MV-4-11 (cell line): Measurements from ENCODE around the gene NDUFA11.
"Not testable (repeated sequence)": the region's sequence is repeated elsewhere in the genome, so short reads cannot be mapped to it uniquely, and the experiment has no call there.

ENCODE experiments used
- DNase-seq: peaks from one replicate; lab custom pipeline; 2025; lab: John Stamatoyannopoulos, UW

The NDUFA11 gene

DNA sequence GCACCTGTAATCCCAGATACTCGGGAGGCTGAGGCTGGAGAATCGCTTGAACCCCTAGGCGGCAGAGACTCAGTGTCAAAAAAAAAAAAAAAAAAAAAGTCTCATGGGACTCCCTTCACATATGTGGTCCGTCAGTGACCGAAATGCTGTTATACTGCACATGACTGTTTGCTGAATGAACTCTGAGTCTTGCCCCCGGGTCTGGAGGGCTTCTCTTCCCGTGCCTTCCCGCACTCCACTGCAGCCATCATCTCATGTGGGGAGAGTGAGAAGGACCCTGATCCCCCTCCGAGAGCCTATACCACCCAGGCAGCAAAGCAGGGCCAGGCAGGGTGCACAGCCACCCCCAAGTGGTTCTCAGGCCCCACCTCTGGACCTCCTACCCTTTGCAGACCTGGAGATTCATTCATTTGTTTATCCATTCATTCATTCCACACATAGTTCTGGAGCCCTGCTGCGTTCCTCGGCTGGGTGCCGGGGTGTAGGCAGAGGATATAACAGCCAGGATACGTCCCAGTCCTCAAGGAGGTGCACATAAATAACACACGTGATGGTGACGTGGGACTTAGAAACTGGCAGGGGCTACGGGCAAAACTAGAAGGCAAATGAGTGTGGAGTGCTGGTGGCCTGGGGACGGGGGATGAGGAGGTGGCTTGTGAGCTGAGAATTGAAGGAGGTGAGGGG lies 14.2 kb downstream of the NDUFA11 start:
- DNase-seq, result no peak

DNA sequence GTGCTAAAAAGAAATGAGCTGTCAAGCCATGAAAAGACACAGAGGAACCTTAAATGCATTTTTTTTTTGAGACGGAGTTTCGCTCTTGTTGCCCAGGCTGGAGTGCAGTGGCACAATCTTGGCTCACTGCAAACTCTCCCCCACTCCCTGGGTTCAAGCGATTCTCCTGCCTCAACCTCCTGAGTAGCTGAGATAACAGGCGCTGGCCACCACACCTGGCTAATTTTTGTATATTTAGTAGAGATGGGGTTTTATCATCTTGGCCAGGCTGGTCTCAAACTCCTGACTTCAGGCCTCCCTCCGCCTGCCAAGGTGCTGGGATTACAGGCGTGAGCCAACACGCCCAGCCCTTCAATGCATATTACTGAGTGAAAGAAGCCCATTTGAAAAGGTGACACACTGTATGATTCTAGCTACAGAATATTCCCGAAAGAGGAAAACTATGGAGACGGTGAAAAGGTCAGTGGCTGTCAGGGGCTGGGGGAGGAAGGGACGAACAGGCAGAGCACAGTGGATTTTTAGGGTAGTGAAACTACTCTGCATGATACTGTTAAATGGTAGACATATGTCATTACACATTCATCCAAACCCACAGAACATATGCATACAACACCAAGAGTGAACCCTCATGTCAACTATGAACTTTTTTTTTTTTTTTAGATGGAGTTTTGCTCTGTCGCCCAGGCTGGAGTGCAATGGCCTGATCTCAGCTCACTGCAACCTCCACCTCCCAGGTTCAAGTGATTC lies 19.4 kb downstream of the NDUFA11 start:
- peak; percentile 92 for DNase-seq

DNA sequence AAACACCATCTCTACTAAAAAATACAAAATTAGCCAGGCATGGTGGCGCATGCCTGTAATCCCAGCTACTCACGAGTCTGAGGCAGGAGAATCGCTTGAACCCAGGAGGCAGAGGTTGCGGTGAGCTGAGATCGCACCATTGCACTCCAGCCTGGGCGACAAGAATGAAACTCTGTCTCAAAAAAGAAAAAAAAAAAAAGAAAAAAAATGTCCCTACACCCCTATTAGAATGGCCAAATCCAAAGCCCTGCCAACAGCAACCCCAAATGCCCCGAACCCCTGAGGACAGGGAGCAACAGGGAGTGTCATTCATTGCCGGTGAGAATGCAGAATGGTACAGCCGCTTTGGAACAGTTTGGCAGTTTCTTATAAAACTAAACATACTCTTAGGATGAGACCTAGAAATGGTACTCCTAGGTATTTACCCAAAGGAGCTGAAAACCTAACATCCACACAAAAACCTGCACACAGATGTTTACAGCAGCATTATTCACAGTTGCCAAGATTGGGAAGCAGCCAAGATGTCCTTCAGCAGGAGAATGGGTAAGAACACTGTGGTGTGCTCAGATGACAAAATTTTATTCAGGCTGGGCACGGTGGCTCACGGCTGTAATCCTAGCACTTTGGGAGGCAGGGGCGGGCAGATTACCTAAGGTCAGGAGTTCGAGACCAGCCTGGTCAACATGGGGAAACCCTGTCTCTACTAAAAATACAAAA lies 20.3 kb downstream of the NDUFA11 start:
- DNase-seq, result not testable (repeated sequence)

DNA sequence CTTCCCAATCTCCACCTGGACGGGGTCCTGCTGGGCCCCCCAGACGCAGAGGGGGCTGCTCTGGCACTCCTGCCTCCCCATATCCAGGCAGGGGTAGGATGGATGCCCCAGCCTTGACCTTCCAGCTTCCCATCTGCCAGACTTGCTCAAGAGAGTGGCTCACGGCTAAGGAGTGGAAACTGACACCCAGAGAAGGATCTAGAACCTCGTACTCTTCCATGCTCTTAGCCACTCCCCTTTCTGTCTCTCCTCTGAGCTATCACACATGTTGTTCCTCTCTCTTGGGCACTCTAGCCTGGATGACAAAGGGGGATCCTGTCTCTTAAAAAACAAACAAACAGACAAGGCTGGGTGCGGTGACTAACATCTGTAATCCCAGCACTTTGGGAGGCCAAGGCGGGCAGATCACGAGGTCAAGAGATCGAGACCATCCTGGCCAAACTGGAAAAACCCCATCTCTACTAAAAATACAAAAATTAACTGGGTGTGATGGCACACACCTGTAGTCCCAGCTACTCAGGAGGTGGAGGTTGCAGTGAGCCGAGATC lies 21.1 kb downstream of the NDUFA11 start:
- no peak for DNase-seq

DNA sequence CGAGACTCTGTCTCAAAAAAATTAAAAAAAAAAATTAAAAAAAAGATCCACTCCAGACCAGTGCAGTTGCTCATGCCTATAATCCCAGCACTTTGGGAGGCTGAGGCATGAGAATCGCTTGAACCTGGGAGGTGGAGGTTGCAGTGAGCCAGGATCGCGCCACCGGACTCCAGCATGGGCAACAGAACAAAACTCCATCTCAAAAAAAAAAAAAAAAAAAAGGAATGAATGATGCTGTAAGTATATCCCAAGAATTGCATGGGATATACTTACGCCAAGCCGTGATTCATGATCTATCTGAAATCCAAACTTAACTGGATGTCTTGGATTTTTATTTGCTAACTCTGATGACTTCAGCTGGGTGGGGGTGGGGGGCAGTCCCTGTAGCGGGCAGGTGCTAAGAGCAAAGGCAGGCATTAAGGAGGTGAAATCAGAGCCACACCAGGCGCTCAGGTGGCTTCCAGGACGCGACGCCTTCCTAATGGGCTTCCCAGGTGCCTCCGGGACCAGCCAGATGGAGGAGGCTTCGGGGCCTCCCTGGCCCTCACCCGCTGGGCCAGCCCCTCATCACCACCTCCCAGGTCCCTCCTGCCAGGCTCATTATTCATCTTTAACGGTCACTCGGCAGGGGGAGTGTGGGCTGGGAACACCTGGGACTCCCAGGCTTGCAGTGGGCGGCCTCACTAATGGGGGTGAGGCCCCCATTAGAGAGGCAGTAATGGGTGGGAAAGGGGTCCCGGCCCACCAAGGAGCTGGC lies 21.9 kb downstream of the NDUFA11 start:
- no peak for DNase-seq

DNA sequence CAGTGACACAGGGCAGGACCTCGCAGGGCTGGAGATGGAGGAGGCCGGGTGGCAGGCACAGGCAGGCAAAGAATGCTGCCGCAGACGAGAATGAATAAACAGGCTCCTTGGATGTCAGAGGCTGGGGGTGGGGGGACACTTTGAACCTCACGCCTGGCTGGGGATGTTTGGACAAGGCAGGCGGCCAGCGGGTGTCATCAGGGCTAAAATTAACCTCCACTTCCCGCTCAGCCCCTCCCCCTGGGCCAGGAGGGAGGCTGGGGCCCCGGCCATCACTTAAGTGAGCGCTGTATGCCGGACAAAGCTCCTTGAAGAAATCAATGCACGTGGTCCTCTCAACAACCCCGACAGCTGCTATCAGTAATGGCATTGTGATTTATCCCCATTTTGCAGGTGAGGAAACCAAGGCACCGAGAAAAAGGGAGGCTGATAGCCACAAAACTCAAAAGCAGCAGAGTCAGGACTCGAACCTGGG lies 22.9 kb downstream of the NDUFA11 start:
- DNase-seq, result no peak

DNA sequence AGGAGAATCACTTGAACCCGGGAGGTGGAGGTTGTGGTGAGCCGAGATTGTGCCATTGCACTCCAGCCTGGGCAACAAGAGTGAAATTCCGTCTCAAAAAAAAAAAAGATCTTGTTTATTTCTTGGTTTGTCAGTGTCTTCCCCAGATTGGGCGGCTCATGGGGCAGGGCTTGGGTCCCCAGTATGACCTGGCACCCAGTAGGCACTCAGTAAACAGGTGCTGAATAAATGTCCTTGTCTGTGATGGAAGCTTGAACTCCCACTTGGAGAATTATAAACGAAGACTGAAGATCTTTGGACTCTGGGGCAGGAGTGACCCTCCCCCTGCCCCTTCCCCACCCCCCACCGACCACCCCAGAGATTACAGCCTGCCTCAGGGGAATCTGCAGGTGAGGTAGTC lies 23.4 kb downstream of the NDUFA11 start:
- DNase-seq, result no peak

DNA sequence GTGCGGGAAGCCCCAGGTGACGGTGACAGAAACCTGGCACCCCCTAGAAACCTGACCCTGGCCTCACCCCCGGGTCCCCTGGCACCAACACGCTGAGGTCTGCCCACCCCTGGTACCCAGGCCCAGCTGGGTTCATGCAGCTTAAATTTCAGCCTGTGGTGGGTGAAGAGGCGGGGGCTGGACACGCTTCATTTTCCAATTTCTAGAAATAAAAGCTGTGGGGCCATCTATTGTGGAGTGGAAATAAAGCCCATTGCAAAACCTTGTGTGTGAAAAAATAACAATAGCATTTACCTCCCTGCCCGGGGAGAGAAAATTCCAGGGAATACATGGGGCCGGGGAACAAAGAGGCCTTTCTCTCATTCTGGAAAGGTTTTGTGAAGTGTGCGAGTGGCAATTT lies 25.7 kb downstream of the NDUFA11 start:
- DNase-seq, result no peak

DNA sequence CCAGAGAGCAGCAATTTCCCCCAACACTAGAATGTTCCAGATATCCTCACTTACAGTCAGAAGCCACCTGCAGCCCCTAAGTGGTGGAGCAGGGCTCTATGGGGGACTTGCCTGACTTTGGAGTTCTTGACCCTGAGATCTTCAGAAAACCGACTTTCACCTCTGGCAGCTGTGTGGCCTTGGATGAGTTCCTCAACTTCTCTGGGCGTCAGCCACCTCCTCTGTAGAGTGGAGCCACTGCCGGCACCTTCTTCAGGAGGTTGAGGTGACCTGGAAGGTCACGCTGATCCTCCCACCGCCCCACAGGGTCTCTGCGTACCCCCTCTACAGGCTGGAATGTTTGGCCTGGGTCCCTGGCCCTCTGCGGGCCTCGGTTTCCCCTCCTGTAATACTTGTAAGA lies 26.2 kb downstream of the NDUFA11 start:
- no peak for DNase-seq

DNA sequence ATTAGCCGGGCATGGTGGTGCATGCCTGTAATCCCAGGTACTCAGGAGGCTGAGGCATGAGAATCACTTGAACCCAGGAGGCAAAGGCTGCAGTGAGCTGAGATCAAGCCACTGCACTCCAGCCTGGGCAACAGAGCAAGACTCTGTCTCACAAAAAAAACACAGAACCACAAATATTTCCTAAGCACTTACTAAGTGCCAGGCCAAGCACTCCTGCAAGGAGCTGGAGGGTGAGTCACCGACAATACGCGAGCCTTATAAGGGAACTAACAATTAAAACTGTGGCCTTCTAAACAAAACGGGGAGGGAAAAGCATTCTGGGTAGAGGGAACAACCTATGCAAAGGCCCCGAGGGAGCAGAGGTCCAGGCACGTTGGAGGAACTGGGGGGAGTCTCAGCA lies 29.1 kb downstream of the NDUFA11 start:
- DNase-seq, result peak; percentile 84

DNA sequence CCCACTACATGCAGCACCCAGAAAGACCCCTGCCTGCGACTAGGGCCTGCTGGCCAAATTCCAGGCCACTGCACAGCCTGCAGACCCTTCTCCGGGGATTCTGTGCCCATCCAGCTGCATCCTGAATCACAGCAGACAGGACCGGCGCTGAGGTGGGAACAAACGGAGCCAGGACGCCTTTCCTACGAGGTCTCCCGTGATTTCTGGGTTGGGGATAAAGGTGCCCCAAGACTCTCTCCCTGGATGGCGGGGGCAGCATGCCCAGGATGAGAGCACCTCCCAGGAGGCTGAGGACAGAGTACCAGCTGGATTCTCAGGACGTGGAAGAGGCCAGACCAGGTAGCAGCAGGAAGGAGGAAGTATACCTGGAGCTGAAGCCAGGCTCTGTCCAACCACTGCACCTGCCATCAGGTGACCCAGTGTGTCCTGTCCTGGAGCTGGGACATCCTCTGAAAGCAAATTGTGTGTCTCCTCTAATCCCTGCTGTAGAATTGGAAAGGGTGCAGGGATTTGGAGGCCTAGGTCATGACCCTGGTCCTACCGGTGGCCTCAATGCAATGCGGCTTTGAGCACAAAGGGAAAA lies 29.9 kb downstream of the NDUFA11 start:
- DNase-seq, result no peak

DNA sequence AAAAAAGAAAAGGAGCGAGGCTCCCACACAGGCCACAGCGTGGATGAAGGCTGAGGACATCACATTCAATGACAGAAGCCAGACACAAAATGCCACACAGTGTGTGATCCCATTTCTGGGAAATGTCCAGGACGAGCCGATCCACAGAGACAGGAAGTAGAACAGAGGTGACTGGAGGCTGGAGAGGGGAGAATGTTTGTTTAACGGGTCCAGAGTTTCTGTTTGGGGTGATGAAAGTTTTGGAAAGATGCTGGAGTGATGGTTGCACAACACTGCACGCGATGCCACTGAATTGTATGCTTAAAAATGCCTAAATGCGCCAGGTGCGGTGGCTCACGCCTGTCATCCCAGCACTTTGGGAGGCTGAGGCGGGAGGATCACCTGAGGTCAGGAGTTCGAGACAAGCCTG lies 32.6 kb downstream of the NDUFA11 start:
- DNase-seq, result no peak

DNA sequence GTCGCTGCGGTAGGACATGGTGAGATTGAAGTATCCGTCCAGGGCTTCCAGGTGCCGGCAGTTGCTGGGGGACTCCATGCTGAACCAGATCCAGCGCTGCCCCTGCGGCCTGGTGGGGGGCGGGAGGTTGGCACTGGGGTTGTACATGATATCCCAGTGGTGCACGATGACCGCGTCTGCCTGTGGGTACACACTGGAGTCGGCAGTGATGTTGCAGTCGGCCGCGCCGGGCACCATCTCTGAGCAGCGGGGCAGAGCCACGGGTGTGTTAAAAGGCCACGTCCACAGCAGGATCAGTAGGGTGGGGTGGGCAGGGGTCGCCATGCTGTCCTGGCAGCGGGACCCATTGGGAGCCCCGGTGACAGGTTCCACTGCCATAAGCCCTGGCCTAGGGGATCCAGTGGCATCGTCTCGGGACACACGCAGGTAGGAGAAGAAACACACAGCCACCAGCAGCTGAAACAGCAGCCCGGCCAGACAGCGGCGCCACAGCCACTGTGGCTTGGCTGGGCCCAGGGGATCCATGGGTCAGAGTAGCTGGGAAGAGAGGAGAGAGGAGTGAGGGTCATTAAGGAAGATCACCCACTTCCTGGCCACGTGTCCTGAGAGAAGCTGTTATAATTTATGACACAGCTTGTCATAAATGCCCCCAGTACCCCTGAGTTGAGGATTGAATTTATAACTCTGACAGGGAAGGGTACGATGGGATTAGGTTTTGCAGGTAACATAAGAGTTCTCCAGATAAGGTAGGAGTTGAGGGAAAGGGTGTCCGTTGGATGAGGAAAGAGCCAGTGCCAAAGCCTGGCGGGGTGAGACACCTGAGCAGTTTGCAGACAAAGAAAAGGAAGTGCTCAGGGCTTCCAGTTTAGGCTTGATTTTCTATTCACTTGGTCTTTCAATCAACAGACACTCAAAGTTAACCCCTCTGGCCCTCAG lies 36.1 kb downstream of the NDUFA11 start:
- DNase-seq, result no peak

DNA sequence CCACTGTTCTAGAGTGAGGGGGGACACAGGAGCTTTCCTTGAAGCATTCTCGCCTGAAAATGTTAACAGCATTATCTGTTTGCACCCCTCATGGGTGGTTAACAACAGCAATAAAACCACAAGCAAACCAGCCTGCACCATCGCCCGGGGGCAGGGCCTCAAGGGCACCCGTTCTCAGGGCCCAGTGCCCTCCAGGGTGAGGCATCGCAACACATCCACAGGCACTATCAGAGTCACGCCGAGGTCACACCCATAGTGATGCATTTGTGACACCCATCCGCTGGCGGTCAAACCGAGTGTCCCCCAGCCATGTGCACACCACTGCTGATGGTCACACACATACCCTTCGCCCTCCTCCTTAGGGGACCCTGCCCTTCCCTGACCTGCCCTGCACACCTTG lies 37.8 kb downstream of the NDUFA11 start:
- no peak for DNase-seq

DNA sequence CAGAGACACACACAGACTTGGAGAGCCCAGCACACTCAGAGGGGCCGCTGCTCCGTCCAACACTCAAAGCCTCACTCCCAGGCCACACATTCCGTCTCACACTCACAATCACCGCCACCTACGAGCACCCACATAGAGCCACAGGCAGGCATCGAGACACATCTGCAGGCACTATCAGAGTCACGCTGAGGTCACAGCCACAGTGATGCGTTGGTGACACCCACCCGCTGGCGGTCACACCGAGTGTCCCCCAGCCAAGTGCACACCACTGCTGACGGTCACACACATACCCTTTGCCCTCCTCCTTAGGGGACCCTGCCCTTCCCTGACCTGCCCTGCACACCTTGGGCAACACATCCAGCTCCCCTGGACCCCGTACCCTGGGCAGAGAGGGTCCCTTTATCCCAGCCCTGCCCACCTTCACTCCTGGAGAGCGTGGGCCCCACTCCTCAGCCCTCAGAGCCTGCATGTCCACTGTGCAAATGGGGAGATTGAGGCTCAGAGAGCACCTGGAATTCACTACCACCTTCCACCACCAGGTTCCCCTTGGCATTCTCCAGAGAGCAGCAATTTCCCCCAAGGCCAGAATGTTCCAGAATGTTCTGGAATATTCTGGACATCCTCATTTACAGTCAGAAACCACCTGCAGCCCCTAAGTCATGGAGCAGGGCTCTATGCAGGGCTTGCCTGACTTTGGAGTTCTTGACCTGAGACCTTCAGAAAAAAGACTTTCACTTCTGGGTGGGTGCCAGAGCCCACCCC lies 38.7 kb downstream of the NDUFA11 start:
- DNase-seq, result no peak

DNA sequence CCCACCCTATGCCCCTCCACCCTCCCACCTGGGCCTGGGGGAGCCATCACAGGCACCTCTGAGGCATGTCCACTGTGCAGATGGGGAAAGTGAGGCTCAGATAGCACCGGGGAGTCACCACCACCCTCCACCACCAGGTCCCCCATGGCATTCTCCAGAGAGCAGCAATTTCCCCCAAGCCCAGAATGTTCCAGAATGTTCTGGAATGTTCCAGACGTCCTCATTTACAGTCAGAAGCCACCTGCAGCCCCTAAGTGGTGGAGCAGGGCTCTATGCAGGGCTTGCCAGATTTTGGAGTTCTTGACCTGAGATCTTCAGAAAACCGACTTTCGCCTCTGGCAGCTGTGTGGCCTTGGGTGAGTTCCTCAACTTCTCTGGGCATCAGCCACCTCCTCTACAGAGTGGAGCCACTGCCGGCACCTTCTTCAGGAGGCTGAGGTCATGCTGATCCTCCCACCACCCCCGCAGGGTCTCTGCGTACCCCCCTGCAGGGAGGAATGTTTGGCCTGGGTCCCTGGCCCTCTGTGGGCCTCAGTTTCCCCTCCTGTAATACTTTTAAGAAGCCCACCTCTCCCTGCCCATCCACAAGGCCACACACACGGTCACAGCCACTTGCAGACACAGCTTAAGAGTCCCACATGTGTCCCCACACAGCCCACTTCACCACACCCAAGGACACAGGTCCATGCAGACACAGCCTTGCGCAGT lies 39.4 kb downstream of the NDUFA11 start:
- no peak for DNase-seq

DNA sequence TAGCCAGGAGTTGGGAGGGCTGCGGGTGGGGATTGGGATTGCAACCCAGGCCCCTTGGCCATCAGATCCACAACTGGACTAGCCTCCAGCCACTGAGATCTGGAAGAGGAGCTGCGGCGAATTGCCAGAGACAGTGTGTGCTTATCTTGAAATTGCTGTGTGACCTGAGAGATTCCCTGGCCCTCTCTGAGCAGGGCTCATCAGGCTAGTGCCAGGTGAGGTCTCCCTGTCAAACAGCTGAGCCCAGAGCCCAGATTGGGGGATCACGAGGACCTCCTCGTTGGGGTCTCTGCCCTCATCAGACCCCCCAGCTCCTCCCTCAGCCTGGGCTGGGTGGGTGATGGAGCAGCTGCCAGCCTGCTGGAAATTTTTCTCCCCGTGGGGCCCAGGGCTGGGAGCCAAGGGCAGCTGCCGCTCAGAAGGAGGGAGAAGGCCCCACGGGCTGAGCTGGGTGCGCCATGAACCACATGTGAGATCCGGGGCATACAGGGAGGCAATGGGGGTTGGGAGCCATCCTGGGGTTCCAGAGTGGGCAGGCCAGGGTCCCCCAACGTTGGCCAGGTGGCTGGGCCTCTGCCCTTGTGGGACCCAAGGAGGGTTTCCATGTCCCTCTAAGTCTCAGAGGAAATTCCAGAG lies 40.4 kb downstream of the NDUFA11 start:
- no peak for DNase-seq
